Stimulated activated CD4-positive, alpha-beta T cell treated with anti-CD3 and anti-CD28 coated beads, Interleukin-12 subunit alpha, Interleukin-12 subunit beta, amount 100 ng/mL, for 24 hours (primary cell): ENCODE data around the gene UBL7.

Experiments used
- DNase-seq, 2 experiments: peaks; one replicate each; pipeline ENCODE4 v3.0.0-alpha.2; 2020; ENCODE audit warnings: low read depth in 2 of 2

Gene UBL7

GRCh38 chr15:74423431-74424257 lies 37.3 kb downstream of the UBL7 start:
- DNase-seq: no peak

- no peak for DNase-seq
Observed at GRCh38 chr15:74422652-74423430, 38.1 kb downstream of the UBL7 start.

DNA sequence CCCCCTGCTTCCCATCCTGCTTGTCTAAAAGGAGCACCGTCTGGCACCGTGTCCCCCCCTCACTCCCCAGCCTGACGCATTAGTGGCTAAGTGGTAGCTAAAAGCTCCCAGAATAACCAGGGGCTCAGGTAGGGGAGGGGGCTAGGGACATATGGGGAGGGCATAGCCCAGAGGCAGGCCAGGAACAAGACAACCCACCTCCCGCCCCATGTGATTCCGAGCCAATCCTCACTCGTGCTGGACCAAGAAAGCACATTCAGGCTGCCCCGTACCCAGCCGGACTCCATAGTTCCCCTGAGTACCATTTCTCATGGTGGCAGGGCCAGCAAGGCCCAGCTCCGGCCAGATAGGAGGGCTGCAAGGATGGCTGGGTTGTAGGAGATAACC lies 38.7 kb downstream of the UBL7 start:
- no peak for DNase-seq

DNA sequence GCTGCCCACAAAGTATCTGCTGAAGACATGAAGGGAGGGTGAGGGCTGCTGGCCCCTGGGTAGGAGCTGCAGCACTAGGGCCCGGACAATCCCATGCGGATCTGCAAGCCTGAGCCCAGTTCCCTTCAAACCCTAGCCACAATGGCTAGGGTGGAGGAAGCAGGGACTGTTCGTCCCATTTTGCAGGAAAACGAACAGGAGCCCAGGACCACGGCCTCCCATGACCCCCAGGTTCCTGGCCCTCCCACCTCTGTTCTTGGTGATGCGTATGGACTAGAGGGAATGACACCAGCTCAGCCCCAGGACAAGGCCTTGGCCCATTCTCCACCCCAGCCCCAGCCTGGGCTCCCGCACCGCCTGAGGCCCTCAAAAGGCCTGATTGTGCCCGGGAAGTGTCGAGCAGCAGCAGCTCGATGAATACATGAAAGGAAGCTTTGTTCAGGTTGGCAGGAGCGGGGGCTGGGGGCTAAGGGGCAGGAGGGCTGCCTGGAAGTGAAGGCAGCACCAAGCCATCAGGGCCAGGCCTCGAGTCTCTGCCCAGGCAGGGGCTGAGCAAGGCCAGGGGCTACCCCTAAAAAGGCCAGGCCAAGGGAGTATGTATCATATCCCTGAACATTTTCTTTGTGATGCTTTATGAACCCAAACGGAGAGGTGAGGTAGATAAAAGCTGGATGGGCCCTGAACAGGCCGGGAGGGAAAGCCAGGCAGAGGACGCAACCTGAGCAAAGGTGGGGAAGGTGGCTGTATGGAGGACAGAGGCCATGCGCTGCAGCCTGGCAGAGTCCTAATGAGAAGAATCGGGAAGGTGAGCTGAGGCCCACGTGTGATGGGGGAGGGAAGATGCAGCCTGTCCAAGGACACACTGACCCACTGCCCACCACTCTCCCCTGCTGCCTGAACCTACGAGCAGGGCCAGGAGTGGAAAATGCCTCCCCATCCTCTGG lies 39.4 kb downstream of the UBL7 start:
- DNase-seq: no peak

GRCh38 chr15:74420193-74420905 lies 40.6 kb downstream of the UBL7 start:
- DNase-seq: no peak

DNA sequence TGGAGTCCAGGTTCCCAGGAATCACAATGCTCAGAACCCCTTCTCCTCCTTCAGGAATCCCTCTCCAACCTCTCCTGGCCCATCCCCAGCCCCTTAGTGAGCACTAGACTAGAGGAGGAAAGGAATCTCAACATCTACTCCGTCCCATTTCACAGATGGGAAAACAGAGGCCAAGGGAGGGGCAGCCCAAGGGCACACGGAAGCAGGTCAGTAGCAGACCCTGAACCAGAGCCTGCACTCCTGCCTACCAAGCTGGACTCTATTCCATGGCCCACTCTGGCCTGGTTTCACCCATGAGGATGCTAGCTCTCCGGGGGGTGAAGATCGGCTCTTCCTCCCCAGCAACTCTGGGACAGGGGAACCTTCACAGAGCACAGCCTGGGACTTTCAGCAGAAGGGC lies 41.5 kb downstream of the UBL7 start:
- no peak for DNase-seq

DNA sequence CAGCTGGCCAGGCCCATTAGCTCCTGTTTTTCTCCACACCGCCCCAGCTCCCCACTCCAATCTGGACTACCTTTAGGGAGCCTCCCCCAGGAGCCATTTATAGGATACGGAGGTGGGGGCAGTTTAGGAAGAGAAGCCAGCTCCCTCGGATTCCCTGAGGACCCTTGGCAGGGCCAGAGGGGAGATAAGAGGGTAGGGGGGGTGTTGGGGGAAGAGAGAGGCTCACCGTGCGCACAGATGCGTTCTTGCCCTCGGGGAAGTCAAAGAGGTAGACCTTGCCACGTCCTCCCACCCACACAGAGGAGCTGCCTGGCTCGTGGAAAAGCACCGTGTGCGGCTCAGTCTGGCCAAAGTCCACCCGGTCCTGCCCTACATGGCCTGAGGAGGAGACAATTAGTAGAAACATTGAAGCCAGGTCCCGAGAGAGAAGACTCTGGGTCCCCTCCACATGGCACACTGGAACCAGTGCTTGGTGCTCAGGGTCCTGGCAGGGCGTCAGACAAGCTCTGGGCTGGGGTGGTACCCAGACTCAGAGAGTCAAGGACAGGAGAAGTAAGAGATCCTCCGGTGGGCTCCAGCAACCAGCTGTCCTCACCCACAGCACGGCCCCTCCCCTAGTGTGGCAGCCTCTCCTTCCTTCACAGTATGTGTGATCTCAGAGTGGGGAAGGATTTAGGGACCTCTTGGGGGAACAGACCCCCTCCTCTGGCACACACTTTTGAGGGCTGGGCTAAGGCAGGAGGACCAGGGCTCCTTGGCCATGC lies 42.2 kb downstream of the UBL7 start:
- DNase-seq: no peak

GRCh38 chr15:74417670-74418069 lies 43.3 kb downstream of the UBL7 start:
- DNase-seq: no peak

- no peak for DNase-seq
Observed at GRCh38 chr15:74417225-74417624, 43.7 kb downstream of the UBL7 start.

DNA sequence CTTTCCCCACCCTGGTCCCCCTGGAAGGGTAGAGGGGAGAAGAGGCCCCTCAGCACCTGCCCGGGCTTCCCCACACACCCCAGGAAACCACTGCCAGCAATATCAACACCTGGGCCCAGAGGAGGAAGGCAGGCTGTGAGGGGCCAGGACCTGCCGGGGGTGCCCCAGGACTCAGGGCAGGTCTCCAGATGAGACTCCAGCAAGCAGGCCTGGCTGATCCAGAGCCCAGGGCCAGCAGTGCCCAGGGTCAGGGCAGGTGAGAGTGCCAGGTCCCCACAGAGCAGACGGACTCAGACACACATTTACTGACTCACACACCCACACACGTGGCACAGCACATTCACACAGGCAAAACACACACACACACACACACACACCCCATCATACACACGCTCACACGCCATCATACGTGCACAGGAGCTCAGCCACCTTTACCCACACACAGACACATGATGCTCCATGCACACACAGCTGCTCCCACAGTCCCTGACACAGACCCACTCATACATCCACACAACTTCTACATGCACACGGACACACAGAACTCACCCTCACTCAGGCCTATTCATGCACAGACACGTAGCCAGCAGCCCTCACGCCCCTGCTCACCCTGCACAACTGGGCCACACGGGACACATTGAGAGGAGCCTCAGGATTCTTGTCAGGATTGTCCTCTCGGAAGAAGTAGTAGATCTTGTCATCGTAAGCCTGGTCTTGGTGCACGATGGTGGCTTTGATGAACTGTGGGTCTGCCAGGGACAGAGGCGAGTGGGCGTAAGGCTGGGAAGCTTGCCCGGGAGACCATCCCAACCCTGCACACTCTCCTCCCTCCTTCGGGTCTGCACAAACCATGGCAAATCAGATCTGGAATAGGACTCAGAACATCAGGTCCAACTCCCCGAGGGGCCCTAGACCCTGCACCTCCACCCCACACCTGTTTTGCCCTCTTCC lies 44.7 kb downstream of the UBL7 start:
- DNase-seq: no peak

DNA sequence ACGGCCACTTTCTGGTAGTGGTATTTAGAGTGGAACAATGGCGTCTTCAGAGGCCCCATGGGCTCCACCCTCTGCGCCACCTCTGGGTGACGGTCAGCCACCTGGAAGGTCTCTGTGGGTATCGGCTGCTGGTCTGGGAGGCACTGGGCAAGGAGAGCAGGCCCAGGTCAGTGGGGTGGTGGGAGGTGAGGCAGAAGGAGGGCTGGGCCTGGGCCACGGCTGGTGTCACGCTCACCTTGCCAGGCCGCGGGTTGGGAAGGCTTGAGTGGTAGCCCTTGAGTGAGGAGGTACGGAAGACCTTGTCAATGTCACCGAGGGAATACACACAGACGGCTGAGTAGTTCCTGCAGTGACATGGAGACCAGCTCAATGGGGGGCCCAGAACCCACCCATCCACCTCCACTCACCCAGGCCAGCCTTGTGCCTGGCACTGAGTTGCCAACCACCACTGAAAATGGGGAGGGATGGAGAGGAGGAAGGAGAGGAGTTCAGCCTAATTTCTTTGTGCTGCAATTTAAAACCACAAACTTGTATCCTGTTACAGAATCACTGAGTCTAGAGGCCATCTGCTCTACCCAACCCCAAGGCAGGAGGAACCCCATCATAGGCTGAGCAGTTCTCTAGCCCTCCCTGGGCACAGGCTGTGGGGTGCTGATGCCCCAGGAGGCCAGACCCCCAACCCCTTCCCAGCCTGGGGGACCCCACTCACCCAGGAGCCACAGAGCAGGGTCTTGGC lies 46.2 kb downstream of the UBL7 start:
- DNase-seq: no peak

- no peak for DNase-seq
Observed at GRCh38 chr15:74414081-74414580, 46.8 kb downstream of the UBL7 start.

DNA sequence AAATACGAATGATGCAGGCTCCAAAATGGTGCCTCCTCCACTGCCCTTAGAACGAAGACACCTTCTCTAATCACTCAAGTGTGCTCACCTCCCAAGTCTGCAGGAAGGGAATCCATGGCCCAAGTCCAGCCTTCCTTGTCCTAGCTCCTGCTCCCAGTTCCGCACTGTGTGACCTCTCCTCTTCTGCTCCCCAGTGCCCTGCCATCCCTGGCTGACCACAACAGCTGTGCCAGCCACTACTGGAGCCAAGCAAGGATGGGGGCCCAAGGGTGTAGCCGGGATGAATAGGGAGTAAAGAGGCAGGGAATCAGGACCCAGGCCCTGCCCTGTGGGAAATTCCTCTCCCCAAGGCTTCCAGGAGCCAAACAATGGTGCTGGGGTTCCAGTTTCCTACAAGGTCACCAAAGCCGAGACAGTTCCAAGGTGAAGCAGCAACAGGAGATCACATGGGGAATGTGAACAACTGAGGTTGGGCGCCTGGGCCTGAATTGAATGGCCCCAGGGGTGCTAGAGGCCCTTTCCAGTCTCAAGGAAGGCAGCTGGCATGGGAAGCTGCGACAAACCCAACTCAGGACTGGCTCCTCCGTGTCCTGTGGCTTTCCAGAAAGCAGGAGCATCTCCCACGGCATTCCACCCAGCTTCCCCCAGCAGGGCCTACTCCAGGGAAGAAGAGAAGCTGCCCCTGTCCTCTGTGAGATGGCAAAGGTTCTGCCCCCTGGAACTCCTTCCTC lies 47.4 kb downstream of the UBL7 start:
- no peak for DNase-seq

GRCh38 chr15:74412159-74412558 lies 48.8 kb downstream of the UBL7 start:
- DNase-seq: no peak

- no peak for DNase-seq
Observed at GRCh38 chr15:74411686-74412085, 49.3 kb downstream of the UBL7 start.

DNA sequence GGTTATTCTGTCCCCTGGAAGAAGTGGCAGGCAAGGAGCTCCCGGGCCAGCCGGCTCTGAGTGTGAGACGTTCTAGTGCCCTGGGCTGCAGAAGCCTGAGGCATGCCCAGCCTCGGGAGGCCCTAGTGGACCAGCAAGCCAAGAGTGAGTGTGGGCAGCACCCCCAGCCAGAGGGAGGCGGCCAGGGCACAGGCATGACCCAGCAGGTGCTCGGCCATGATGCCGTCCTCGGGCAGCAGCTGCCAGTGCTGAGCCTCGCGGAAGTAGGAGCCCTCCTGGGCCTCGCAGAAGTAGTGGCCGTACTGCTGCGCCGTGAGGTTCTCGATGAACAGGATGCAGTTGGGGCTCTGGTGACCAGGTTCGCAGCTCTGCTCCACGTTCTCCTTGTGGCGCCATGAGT lies 50.5 kb downstream of the UBL7 start:
- DNase-seq: no peak

DNA sequence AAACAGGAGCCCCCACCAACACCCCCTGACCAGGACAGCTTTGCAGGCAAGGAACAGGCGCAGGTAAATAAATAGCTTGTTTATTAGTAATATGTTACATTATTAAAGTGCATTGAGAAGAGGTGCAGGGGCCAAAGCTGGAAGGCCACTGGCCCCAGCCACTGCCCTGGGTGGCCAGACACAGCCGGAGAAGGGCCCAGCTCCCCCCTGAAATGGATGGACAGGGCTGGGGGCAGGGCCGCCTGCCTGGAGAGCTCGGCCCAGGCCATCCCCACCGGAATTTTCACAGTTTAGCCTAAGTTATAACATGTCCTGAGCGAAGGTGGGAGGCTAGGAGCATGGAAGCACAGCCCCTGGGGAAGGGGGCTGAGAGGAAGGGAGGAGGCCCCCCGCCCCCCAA lies 51.7 kb downstream of the UBL7 start:
- DNase-seq: no peak

DNA sequence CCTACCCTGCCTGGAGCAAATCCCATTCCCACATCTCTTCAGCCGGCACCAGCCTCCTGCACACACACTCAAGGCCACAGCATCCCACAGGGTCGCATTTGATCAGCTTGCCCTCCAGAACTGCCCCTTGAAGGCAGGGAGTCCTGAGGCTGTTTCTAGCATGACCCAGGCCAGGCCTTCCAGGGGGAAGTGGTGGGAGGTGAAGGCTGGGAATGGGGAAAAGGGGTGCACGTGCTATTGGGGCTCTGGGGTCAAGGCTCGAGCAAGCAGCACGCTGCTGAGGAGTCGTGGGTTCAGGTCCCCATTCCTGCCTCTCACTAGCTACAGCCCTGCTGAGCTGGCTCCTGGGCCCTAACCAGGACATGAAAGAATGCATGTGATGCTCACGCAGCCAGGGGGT lies 52.1 kb downstream of the UBL7 start:
- no peak for DNase-seq
